K562 (cell line): Measurements from ENCODE around the gene SPHK2. TPM values are rescaled to one million over a fixed set of nuclear protein-coding genes. Genes with fewer than 3 reads are reported as not detected.
A peak's percentile ranks its signal among the peaks of the same experiment; 100 is the strongest.

Experiments used
- ATAC-seq: fragments of 200-7000 bp; cut with Tn5 transposase; 3 replicates; pipeline ENCODE4 v1.9.1; 2020; ENCODE audit warnings: moderate library complexity
- BruUV-seq: library from RNA; stranded (reverse); fragments of 400-500 nt; replicated peaks from 2 replicates; lab custom pipeline; 2021; lab: Mats Ljungman, UMichigan
- CTCF ChIA-PET: fragments of 300-600 bp; formaldehyde crosslinking; extraction: SDS; loops from one replicate; lab custom pipeline; 2021; ENCODE audit warnings: low intra/inter-chr PET ratio; lab: Yijun Ruan, JAX
- POLR2A ChIA-PET: fragments of 300-600, 350-650 bp; sonication (Branson Sonifier 250); formaldehyde crosslinking; extraction: SDS; loops from one replicate; lab custom pipeline; 2021; ENCODE audit warnings: antibody characterized with exemption, inconsistent platforms; lab: Yijun Ruan, JAX
- DNase-seq, 4 experiments: peaks; one replicate each; pipeline versions ENCODE4 v3.0.0 to v3.0.0-alpha.2; 2011 to 2018; ENCODE audit warnings: low spot score in 3 of 4, mixed read lengths in 3 of 4; ENCODE audit errors: extremely low read depth in 1 of 4
- FAIRE-seq: peaks from 2 replicates; lab custom pipeline; 2011; peaks lifted over from hg19 to GRCh38; lab: Jason Lieb, UNC
- H2AFZ ChIP-seq: 2 replicates; pipeline ENCODE4 v1.6.0; 2011; ENCODE audit warnings: low read depth, low read length, control low read depth, inconsistent platforms
- H3K27ac ChIP-seq: fragments of 200-600 bp; 3 replicates; pipeline ENCODE4 v1.8.0; 2011; ENCODE audit warnings: low read depth, mild to moderate bottlenecking, control low read depth, inconsistent platforms, low read length, moderate library complexity, mixed read lengths; ENCODE audit errors: extremely low read depth
- H3K27me3 ChIP-seq, 2 experiments: fragments of 300-600 bp in 1 of 2; 2 replicates in 1 of 2; 3 replicates in 1 of 2; pipeline versions ENCODE4 v1.6.0 to v1.8.0; 2011; ENCODE audit warnings: inconsistent platforms in 2 of 2, low read length in 2 of 2, mild to moderate bottlenecking in 1 of 2, mixed read lengths in 1 of 2, moderate library complexity in 1 of 2; ENCODE audit not compliant: control insufficient read depth in 2 of 2, insufficient read depth in 2 of 2
- H3K36me3 ChIP-seq: fragments of 300-600 bp; 3 replicates; pipeline ENCODE4 v1.8.0; 2011; ENCODE audit warnings: mild to moderate bottlenecking, low read length, inconsistent platforms; ENCODE audit not compliant: control insufficient read depth, insufficient read depth
- H3K4me1 ChIP-seq, 2 experiments: fragments of 200-600 bp in 1 of 2; replicated peaks in 1 of 2; 2 replicates in 1 of 2; 3 replicates in 1 of 2; pipeline versions ENCODE4 v1.5.1 to v1.8.0; 2011; ENCODE audit warnings: inconsistent platforms in 2 of 2, low read length in 2 of 2, mild to moderate bottlenecking in 1 of 2, mixed read lengths in 1 of 2, moderate library complexity in 1 of 2; ENCODE audit not compliant: control insufficient read depth in 2 of 2, insufficient read depth in 2 of 2
- H3K4me2 ChIP-seq: 2 replicates; pipeline ENCODE4 v1.6.1; 2011; ENCODE audit warnings: low read length, control low read depth, inconsistent platforms, mixed read lengths; ENCODE audit not compliant: insufficient read depth
- H3K4me3 ChIP-seq: fragments of 200-600 bp; sonication (generic), shearing (Covaris generic); 2 replicates; pipeline ENCODE4 v1.5.1; 2016; ENCODE audit warnings: control low read depth, inconsistent platforms
- H3K79me2 ChIP-seq: fragments of 200-600 bp; 3 replicates; pipeline ENCODE4 v1.8.0; 2011; ENCODE audit warnings: low read length, inconsistent platforms; ENCODE audit not compliant: control insufficient read depth, insufficient read depth
- H3K9ac ChIP-seq, 2 experiments: 2 replicates each; pipeline versions ENCODE4 v1.6.0 to v1.6.1; 2011; ENCODE audit warnings: low read depth in 2 of 2, low read length in 2 of 2, control low read depth in 1 of 2, inconsistent platforms in 1 of 2, mild to moderate bottlenecking in 1 of 2, mixed read lengths in 1 of 2; ENCODE audit not compliant: insufficient read depth in 1 of 2
- H3K9me1 ChIP-seq: one replicate; pipeline ENCODE4 v1.6.0; 2011; ENCODE audit warnings: inconsistent platforms, mild to moderate bottlenecking, low read length, moderate library complexity; ENCODE audit not compliant: control insufficient read depth, insufficient read depth
- H3K9me3 ChIP-seq: replicated peaks from 2 replicates; pipeline ENCODE4 v1.5.1; 2011; ENCODE audit warnings: low read depth, low read length, inconsistent platforms; ENCODE audit not compliant: control insufficient read depth, insufficient read depth
- H4K20me1 ChIP-seq: replicated peaks from 2 replicates; pipeline ENCODE4 v1.6.1; 2011; ENCODE audit warnings: low read length, inconsistent platforms, mixed read lengths; ENCODE audit not compliant: control insufficient read depth, insufficient read depth
- ADNP ChIP-seq: fragments of 200-800 bp; sonication (Bioruptor generic); IDR thresholded peaks from 2 replicates; pipeline ENCODE4 v1.6.1; 2016; ENCODE audit warnings: missing genetic modification characterization, missing compliant biosample characterization
- ERF ChIP-seq: fragments of 450-650 bp; formaldehyde crosslinking; IDR thresholded peaks from 2 replicates; pipeline ENCODE4 v1.4.0; 2020; ENCODE audit warnings: mild to moderate bottlenecking, mixed read lengths
- HNRNPH1 ChIP-seq: fragments of 200-400 bp; formaldehyde crosslinking; optimal IDR thresholded peaks from 2 replicates; pipeline ENCODE3; 2017; ENCODE audit warnings: low read depth, mild to moderate bottlenecking, low read length, moderate library complexity
- KDM1A ChIP-seq, 2 experiments: fragments of 450-650 bp; IDR thresholded peaks; 2 replicates each; pipeline ENCODE4 v1.6.1; 2016; ENCODE audit warnings: mild to moderate bottlenecking in 2 of 2
- KLF10 ChIP-seq: fragments of 250-450 bp; sonication (Bioruptor Pico); IDR thresholded peaks from 2 replicates; pipeline ENCODE4 v1.6.1; 2021; ENCODE audit warnings: matching md5 sums
- MAFK ChIP-seq: IDR thresholded peaks from 2 replicates; pipeline ENCODE4 v1.6.1; 2011; ENCODE audit warnings: low read length, improper control_type of control experiment
- MCM3 ChIP-seq: fragments of 450-650 bp; IDR thresholded peaks from 2 replicates; pipeline ENCODE4 v1.6.1; 2016
- NFIX ChIP-seq: fragments of 250-450 bp; sonication (Bioruptor Pico); IDR thresholded peaks from 2 replicates; pipeline ENCODE4 v1.4.0; 2020; ENCODE audit warnings: low read depth, mild to moderate bottlenecking, moderate library complexity
- PHB2 ChIP-seq: fragments of 450-650 bp; IDR thresholded peaks from 2 replicates; pipeline ENCODE4 v1.6.1; 2017; ENCODE audit warnings: low read depth
- POU5F1 ChIP-seq: fragments of 150-350 bp; IDR thresholded peaks from 2 replicates; pipeline ENCODE4 v1.6.1; 2014; ENCODE audit warnings: borderline replicate concordance, low read length, low read depth, mild to moderate bottlenecking; ENCODE audit not compliant: partially characterized antibody
- PREB ChIP-seq: sonication (generic); formaldehyde crosslinking; IDR thresholded peaks from 2 replicates; pipeline ENCODE4 v1.8.1; 2023; ENCODE audit warnings: mild to moderate bottlenecking, missing genetic modification reagents
- RBM25 ChIP-seq: fragments of 200-400 bp; formaldehyde crosslinking; IDR thresholded peaks from 2 replicates; pipeline ENCODE4 v1.6.1; 2018; ENCODE audit warnings: low read length, low read depth, moderate library complexity; ENCODE audit not compliant: severe bottlenecking
- TSC22D4 ChIP-seq: fragments of 450-650 bp; IDR thresholded peaks from 2 replicates; pipeline ENCODE4 v1.6.1; 2016; ENCODE audit warnings: missing genetic modification characterization, missing biosample characterization, control low read depth
- ZNF41 ChIP-seq: fragments of 250-450 bp; sonication (Bioruptor Pico); conservative IDR thresholded peaks from 2 replicates; pipeline ENCODE4 v1.4.0; 2020; ENCODE audit warnings: mild to moderate bottlenecking
- WGBS: fragments of 100-300 bp; shearing (Covaris generic); methylation state at CpG from one replicate; pipeline ENCODE4 v1.1.6; 2016; ENCODE audit warnings: low coverage, mixed read lengths; ENCODE audit not compliant: insufficient coverage; ENCODE audit errors: missing lambda C conversion rate; 5-methylcytosine and 5-hydroxymethylcytosine counted together
- in situ Hi-C: fragments of 300-500 bp; cut with MboI; formaldehyde crosslinking; loops from 4 replicates; pipeline ENCODE4 v1.15.0; 2018; ENCODE audit warnings: inconsistent platforms, mixed read lengths
- intact Hi-C: fragments of 100-400 bp; cut with micrococcal nuclease; formaldehyde crosslinking; loops from 2 replicates; pipeline ENCODE4 v1.14.2; 2022
- polyA plus RNA-seq, 8 experiments: library from polyadenylated mRNA; depleted of rRNA in 4 of 8; stranded (reverse) in 5 of 8; unstranded in 3 of 8; fragments of >200 nt; fragmentation: Nextera tagmentation in 2 of 8; fragmentation: Illumina TruSeq in 1 of 8; extraction: Ambion mirVana in 2 of 8; extraction: Trizol in 1 of 8; gene quantifications; 2 replicates each; pipeline versions ENCODE4 v1.2.1 to v1.2.3, GENCODE V29; 2011 to 2014; ENCODE audit warnings: inconsistent platforms in 1 of 8, missing spikeins in 1 of 8
- total RNA-seq, 7 experiments: library from RNA; depleted of rRNA in 6 of 7; stranded (reverse); fragments of >200 nt in 6 of 7; fragmentation: Illumina TruSeq in 2 of 7; extraction: Trizol in 2 of 7; gene quantifications; 2 replicates each; pipeline versions ENCODE4 v1.2.1 to v1.2.3, GENCODE V29; 2011 to 2021; ENCODE audit warnings: low replicate concordance in 1 of 7
- TF ChIP-seq, protein P1 (sequence below): fragments of 250-450 bp; sonication (Bioruptor Pico); IDR thresholded peaks from 2 replicates; pipeline ENCODE4 v1.5.1; 2021; ENCODE audit warnings: mild to moderate bottlenecking

The SPHK2 gene
- total and polyA plus RNA-seq, 9 of the 15 experiments (the other 6 are each of a cell fraction or from before 2014, with no cell fraction given) = 0.10 to 15.2 (median 2.9) TPM

DNA sequence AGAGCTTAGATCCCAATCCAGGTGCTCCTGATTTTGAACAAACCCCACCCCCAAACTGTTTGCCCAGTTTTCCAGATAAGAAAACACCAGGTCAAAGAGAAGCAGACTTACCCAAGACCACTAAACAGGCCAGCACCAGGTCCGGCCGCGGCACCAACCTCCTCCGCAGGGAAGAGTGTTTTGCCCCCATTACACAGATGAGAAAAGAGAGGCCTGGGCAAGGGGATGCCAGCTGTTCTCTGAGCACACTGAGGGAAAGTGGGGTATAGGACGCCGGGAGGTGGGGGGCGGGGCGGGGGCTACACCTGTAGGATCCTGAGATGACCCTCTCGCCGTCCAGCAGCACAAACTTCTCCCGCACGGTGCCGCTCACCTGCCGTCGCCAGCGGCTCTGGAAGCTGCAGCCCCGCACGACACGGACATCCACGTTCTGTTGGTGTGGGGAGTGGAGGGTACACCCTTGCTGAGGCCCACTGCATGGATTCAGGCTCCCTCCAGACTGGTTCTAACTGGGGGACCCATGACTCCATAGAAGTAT, 9.7 kb upstream of the SPHK2 start:
- TF ChIP-seq HNRNPH1 = no peak
- no peak for TF ChIP-seq MCM3
- TF ChIP-seq ZNF41 (CRISPR knock-in tag) = no peak
- TF ChIP-seq, protein P1, sequence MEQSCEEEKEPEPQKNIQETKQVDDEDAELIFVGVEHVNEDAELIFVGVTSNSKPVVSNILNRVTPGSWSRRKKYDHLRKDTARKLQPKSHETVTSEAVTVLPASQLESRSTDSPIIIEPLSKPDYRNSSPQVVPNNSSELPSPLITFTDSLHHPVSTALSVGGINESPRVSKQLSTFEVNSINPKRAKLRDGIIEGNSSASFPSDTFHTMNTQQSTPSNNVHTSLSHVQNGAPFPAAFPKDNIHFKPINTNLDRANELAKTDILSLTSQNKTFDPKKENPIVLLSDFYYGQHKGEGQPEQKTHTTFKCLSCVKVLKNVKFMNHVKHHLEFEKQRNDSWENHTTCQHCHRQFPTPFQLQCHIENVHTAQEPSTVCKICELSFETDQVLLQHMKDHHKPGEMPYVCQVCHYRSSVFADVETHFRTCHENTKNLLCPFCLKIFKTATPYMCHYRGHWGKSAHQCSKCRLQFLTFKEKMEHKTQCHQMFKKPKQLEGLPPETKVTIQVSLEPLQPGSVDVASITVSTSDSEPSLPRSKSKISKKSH (CRISPR knock-in tag) = no peak
- TF ChIP-seq ERF (CRISPR knock-in tag) = no peak
- peak in 1 of 2 experiments; percentile 33; a peak in 2 of 4 replicates for TF ChIP-seq KDM1A (IDR thresholded peaks at IDR 0.05)
- TF ChIP-seq TSC22D4 = no peak
- no peak for TF ChIP-seq MAFK
- no peak for TF ChIP-seq PHB2
- no peak for TF ChIP-seq NFIX
- no peak for TF ChIP-seq KLF10 (CRISPR knock-in tag)
- TF ChIP-seq PREB (CRISPR knock-in tag) = no peak
- peak; percentile 72 for TF ChIP-seq ADNP
- TF ChIP-seq POU5F1 = no peak
- TF ChIP-seq RBM25 = peak; percentile 69
- ChIA-PET POLR2A (interaction anchor here (0.6 to 6.1 kb wide), 5 partner anchors 8 to 881 kb away, joined by 3 to 85 read pairs (median 4); partner anchors contain the start of genes RPL18 and SPHK2), CTCF (no interaction called here)
- ATAC-seq (no peak), FAIRE-seq (no peak), DNase-seq (no peak)
- Histone ChIP-seq H3K9ac (0 out of 4 replicates have a peak overlapping the region, but pooled peaks of 1 of the 2 experiments have one; percentile 14), H3K79me2 (no peaks in the 10 kb centered on the region), H3K9me1 (no peaks in the 10 kb centered on the region), H3K36me3 (no peaks in the 10 kb centered on the region), H3K9me3 (no peaks in the 10 kb centered on the region), H4K20me1 (no peaks in the 10 kb centered on the region; the same call in 1 of the 2 replicates), H3K4me1 (peaks cover 0 to 44% of the 10 kb centered on the region in 2 experiments; a peak in 4 of 5 replicates), H3K27ac (no peak overlapping the region), H2AFZ (no peak overlapping the region), H3K4me2 (no peak overlapping the region), H3K4me3 (no peak overlapping the region), H3K27me3 (no peaks in the 10 kb centered on the region)
- intact Hi-C loops (no loop called here), in situ Hi-C loops (no loop called here)
- BruUV-seq = no TSS peak
- 75% methylated on average over 9 of the region's 20 CpGs for WGBS
